ENCODE measurements around the gene COL25A1.
"Not testable (repeated sequence)": the region's sequence is repeated elsewhere in the genome, so short reads cannot be mapped to it uniquely, and the experiment has no call there.

The COL25A1 gene

DNA sequence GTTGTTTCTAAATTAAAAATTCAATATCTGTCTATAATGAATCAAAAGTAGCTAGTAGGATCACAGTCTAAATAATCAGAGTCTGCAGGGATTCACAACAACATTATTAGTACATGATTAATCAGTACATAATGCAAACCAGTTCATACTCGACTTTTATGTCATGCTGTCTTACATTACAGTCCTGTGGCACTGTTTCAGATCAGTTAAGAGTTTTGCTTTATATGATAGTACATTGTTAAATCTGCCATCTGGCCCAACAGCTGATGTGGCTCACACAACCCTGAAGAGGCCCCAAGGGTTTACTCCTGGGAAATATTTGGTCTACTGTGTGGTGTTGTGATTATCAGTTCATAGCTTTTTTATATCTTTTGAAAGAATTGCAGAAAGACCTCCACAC, 292.5 kb downstream of the COL25A1 start:
- DNase-seq (ENCODE audit: low read depth), result no peak

DNA sequence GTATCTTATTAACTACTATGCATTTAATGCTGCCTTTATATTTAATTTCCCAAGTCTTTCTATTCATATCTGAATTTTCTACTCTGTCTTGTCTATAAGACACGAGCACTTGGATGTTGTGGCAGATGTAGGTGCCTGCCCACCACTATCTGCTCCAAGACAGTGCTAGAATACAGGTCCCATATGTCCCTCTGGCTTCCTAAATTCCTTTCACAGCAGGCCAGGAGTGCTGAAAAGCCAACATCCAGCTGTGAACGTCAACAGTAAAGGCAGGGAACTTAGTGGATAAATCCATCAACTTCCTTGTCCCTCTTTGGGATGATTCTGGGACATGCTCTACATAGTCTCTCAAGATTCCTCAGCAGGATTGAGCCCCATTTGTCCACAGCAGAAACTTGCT, 294.5 kb downstream of the COL25A1 start:
- DNase-seq (ENCODE audit: low read depth), result no peak

DNA sequence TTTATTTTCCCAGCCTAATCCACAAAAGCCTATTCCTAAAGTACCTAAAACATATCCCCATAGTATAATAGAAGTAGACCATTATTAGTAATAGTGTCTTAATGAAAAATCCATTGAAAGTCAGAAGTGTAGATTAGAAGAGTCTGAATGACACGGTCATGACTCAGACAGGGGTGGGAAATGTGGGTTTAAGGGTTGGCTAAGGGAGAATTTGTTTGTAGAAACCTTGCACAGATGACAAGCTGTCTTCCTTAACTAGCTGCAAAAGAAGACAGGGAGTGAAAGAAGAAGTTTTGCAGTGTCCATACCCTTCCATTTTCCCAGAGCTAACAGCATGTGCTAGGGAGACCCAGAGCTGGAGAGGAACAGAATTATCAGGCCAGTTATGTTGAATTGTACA, 296.9 kb downstream of the COL25A1 start:
- DNase-seq (ENCODE audit: low read depth), result no peak

DNA sequence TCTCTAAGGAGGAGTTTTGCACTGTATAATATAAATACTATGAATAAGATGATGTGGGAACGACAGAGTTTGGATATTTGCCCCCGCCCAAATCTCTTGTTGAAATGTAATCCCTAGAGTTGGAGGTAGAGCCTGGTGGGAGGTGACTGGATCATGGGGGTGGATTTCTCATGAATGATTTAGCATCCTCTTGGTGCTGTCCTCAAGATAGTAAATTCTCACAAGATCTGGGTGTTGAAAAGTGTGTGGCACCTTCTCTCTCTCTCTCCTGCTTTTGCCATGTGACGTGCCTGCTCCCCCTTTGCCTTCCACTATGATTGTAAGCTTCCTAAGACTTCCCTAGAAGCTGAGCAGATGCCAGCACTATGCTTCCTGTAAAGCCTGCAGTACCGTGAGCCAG, 298.0 kb downstream of the COL25A1 start:
- no peak for DNase-seq (ENCODE audit: low read depth)

DNA sequence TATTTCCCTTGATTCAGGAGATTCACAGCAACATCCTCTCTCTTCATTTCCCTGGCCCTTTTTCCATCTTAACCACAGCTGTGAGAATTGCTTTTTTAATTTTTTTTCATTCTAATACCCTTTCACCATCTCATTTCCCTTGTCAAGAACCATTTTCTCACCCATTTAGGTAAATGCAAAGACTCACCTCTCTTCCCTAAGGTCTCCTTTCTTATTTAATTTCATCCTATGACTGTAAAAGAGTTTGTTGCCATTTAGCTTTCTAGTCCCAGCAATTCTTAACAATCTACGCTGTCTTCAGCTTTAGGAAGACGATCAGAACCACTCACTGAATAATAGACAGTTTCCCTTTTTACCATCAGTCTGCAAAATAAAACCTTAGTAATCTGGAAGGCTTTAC, 298.5 kb downstream of the COL25A1 start:
- no peak for DNase-seq (ENCODE audit: low read depth)

DNA sequence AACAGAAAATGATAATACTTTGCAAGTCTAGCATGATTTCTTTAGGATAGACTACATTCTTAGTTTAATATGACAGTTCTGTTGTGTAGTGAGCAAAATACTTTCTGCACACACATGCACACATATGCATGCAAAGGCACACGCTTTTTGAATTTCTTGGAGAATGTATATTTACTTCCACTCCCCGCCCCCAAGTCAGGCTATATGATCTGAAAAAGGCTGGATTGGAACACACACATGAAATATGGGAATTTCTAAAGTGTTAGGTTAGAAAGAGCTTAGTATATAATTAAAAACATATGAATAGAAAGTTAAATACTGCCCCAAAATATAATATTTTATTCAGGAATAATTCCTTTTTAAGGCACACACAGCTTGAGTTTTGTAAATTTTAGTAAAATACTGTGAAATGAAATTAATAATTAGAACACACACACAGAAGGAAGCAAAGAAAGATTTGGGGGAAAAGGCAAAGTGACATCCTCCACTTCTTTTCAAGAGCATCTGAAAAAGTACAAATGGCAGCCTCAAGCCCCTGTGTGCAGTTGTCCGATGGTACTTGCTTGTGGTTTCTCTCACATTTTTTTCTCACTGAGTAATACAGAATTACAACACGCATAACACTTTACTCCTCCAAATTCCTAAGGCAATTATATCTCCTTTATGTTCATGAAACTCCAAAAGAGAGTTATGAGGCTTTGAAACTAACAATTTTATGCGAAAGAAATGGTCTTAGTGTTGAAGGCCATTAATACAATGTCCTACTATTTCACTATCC, 310.7 kb downstream of the COL25A1 start:
- no peak for DNase-seq (ENCODE audit: low read depth)

DNA sequence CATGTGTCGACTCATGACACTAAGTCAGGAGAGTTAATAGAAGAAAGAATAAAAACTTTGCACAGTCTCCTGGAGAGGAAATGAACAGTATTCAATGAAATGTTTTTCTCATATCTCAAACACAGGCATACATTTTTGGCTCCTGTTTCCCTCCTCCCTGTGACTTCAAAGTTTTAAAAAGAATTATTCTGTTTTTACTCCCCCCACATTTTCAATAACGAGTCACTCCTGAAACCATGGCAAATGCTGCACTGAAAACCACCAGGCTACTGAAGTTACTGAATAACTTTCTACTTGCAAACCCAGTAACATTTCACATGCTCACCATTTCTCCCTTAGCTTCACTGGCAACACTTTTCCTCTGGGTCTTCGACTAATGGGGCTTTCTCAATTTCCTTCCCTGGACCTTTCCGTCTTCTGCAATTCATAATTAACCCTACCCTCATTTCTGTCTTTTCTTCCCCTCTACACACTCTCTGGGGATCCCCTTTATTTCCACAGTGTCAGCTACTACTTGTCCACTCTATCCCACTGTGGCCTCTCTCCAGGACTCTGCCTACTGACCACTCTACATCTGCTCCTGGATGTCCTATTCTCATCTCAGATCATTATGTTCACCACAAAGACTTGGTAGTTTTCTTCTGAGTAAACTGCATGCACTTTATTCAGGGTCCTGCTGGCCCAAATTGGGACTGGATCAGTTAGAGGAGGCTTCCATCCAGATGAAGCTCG, 313.8 kb downstream of the COL25A1 start:
- DNase-seq (ENCODE audit: low read depth), result no peak

DNA sequence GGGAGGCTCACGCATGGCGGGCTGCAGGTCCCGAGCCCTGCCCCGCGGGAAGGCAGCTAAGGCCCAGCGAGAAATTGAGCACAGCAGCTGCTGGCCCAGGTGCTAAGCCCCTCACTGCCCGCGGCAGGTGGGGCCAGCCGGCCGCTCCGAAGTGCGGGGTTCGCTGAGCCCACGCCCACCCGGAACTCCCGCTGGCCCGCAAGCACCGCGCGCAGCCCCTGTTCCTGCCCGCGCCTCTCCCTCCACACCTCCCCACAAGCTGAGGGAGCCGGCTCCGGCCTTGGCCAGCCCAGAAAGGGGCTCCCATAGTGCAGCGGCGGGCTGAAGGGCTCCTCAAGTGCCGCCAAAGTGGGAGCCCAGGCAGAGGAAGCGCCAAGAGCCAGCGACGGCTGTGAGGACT, 318.0 kb downstream of the COL25A1 start:
- DNase-seq (ENCODE audit: low read depth), result not testable (repeated sequence)

DNA sequence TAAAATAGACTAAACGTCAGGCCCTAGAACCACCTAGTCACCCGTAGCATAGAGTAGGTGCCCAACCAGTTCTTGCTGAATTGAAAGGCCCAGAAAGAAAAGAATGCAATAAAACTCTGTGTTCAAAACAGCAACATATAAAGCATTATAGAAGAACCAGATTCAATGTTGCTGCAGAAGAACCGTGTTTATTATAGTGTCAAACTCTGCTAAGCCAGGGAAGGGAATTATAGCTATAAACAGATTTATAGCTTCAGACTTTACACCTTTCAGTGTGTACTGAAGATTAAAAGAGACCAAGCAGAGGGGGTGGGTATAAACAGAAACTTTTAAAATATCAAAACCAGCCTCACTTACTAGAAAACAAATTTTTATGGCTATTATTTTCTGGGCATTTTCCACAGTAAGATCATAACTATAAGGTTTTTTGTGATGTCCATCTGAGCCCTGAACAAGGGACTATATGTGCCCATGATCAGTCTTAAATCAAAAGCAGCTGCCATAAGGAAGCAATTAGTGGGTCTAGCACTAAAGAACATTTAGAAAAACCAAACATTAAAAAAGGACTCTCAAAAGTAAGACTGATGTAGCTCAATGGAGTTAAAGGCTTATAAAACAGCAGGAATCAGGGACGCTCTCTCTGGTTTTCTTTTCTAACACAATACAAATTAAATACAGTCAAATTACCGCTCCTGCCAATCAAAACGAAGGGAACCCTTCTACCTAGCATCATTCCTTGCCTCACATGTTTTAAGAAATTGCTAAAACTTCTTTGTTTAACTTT, 319.9 kb downstream of the COL25A1 start:
- no peak for DNase-seq (ENCODE audit: low read depth)

DNA sequence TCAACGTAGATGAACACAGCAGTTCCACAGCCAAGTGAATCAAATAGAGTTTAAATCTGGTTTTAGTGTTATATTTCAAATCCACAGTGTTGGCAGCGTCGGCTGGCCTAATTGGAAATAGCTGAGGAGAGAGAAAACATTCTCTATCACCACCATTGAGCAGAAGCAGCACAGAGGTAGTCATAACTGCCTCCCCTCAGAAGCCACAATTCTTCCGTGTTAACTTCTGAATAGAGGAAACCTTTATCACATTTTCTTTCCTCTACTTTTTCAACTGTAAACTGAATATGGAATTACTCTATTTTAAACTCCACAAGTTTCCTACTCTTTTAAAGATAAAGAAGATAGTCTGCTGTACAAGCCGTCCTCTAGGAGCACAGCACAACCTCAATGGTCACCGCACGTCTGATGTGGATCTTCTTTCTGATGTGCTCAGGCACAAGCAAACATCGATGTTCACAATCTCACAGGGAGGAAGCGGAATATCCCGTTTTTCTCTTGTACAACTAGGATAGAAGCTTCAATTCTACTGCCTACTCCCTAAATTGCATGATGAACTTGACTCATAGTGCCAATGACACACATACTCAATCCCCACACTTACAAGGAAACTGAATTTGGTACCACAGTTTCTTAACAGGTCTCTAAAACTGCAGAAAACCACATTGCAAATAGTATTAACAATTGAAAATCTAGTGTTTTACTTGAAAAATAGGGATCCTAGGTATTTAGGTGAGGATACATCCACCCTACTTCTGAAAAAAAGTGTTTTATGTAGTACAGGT, 321.8 kb downstream of the COL25A1 start:
- no peak for DNase-seq (ENCODE audit: low read depth)

DNA sequence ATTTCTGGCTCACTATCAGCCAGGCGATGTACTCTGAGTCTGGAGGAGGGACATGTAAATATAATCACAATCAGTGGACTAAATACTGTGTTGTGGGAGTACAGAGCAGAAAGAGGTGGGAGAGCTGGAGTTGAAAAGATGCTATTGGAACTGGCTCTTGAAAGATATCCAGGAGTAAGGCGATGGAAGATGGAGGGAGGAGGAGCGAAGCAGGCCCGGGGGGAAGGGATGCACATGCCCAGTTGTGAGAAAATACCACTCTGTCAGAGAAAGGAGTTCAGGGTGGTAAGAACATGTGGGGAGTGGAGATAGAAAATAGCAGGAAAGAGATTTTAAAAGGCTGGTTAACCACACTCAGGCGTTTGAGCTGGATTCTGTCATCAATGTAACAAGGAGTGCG, 322.7 kb downstream of the COL25A1 start:
- DNase-seq (ENCODE audit: low read depth), result no peak

DNA sequence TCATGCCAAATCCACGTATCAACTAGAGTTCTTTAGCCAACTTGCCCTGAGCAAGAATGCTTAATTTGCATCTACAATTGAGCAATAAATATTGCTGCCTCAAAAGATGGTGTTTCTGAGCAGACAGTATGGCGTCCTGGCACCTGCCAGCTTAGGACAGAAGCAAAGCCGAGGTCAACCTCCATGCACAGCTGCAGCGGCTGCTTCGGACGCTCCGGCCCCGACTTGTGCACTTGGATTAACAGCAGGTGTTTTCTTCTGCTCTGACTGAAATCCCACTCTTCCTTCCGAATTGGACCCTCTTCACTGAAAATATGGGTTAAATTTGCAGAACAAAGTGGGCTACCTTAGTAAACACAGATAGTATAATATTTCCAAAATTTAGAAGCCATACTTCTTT, 324.4 kb downstream of the COL25A1 start:
- DNase-seq (ENCODE audit: low read depth), result no peak

DNA sequence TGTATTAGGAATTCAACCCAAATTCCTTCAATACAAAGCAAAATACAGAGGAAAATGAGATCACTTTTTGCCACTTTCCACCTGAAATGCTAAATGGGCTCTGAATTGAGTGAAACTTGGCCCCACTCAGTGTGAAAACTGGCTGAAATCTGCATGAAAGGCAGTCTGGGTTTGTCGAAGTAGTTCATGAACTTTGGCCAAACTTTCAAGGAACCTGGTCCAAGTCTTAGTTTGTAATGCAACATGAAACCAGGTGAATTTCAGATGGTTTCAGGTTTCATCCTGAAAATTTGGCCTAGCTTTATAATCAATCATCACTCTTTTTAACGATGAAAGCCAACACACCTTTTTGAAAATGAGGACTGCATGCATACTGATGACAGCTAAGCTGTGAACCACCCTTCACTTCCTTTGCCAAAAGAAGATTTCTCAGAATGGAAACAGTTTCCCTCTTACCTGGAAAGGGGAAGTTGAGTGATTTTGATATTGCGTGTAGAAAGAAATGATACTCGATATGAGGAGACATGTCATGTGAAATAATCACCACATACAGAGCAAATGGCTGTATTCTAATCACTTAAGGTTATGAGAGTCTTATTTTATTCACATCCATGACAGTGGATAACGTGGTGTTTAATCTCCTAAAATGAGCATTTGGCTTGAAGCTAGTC, 329.7 kb downstream of the COL25A1 start:
- no peak for DNase-seq (ENCODE audit: low read depth)

DNA sequence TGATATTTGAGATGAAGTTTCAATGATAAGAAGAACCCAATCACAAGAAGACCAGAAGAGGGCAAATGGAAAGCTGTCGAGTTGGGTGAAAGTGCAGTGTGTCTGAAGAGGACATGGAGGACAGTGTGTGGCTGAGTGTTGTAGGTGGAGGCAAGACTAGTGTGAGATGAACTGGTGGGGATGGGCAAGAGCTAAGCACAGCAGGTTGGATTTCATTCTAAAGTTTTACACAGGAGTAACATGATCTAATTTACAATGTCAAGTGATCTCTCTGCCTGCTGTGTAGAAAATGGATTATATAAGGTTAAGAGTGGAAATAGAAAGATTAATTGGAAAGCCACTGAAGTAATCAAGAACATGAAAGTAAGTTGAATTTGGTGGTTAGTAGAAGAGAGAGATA, 331.0 kb downstream of the COL25A1 start:
- no peak for DNase-seq (ENCODE audit: low read depth)

DNA sequence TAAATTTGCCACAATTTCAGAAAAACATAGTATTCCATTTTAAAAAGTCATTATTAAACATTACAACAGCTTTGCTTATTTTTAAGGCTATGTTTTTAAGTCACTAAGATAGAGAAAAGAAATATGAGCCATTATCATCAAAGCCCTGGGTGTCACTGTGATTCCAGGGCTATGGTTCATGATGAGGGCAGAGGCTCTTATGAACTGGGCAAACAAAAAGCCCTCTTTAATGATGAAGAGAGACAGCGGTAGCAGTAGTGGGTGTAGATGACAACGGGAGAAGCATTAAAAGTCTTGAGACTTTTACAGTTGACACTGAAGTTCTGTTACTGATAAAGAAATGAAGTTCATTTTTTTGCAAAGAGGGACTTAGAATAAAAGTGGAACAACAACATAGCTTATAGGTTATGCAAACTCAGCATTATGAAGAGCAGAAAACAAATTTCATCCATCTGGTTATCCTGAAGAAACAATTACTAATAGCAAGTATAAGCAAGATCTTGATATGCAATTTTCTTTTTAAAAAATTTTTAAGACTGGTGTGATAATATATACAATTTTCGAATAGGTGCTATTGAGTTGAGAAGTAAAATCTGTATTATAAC, 336.9 kb downstream of the COL25A1 start:
- DNase-seq (ENCODE audit: low read depth), result no peak

DNA sequence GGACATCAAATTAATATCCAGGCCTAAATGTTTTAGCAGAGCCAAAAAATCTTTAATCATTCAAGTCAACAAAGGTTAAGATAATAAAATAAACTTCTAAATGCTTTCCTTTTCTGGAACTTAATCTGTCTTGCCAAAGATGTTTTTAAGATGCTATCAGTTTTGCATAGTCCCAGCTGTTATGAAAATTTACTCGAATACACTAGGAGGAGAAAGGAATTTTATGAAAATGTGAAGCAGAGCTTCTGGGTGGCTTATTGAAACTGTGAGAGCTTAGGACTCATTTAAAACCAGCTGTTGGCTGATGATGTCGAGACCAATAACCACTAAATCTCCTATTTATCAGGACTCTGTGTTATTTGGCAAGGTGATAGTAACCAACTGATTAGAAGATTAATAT, 337.4 kb downstream of the COL25A1 start:
- DNase-seq (ENCODE audit: low read depth), result no peak

DNA sequence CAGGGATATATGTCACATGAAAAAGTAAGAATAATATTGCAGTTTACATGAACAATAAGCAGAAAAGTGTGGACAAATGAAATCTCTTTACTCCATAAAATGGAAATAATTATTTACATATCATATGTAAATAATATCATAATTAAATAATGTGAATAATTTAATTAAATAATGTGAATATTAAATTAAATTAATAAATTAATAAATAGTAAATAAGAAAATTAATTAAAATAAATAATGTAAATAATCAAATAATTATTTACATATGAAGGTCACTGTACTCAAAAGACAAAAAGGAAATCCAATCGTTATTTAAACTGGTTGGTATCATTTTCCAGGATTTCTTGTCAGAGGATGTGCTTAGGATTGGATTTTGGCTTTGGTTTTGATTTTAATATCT, 338.5 kb downstream of the COL25A1 start:
- DNase-seq (ENCODE audit: low read depth), result no peak

DNA sequence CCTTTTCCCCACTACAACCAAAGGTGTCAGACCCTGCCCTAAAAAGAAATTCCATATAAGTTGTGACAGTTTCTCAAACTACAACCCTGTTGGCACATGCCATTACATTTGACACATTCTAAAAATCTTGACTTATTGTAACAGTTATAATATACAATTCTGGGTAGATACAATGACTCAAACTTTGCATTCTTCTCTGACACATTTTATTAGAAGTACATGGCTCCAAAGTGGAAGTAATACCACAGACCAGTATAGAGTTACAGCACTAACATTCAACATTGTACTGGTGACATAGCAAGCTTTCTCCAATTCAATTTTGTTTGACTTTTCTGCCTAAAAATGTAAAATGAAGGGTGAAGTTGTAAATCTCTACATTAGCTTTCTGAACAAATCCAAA, 343.0 kb downstream of the COL25A1 start:
- no peak for DNase-seq (ENCODE audit: low read depth)

DNA sequence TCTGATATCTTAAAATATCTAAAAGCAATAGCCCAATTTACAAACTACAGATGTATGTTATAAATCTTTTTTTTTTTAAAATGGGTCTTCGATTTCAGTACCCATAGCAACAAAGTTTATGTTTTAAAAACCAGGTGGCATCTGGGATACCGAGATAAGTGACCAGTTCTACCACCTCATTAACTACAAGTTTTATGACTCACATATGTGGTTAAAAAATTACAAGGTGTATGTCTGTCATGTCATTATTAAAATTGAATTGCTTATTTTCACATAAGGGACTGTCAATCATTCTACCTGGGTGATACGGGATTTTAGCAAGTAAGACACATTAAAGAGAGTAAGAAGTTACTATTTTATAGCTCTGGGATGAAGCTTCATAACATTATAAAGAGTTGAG, 347.6 kb downstream of the COL25A1 start:
- no peak for DNase-seq (ENCODE audit: low read depth)

DNA sequence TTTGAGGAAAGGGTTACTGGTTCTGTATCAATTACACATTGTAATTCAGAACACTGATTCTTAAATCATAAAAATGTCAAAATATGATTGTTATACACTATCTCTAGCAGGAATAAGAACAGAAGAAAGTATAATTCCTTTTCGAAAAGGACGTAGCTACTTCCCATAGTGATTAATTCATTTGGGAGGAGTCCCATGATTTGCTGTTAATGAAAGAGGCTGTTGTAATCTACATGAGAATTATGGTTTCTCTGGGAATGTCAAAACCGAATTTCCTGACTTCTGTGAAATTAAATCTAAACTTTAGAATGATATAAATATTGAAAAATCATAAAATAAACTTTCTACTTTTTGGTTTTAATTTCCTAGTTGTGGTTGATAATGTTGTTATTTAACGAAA, 348.5 kb downstream of the COL25A1 start:
- no peak for DNase-seq (ENCODE audit: low read depth)

Data from stimulated activated CD8-positive, alpha-beta memory T cell treated with anti-CD3 and anti-CD28 coated beads, Interleukin-7, amount 100 ng/mL, for 24 hours (primary cell).